Liver (tissue), 3 donors: ENCODE measurements around the gene ZNF143.

ENCODE experiments used
- ATF3 ChIP-seq: IDR thresholded peaks from 2 replicates; pipeline ENCODE4 v1.6.1; 2016; ENCODE audit warnings: antibody characterized with exemption
- GABPA ChIP-seq, 2 donors: IDR thresholded peaks in 1 of 2; conservative IDR thresholded peaks in 1 of 2; 2 replicates each; pipeline ENCODE4 v1.6.1; 2016; ENCODE audit warnings: antibody characterized with exemption in 2 of 2, mild to moderate bottlenecking in 1 of 2, moderate library complexity in 1 of 2
- HNF4G ChIP-seq: IDR thresholded peaks from 2 replicates; pipeline ENCODE4 v1.6.1; 2016; ENCODE audit warnings: antibody characterized with exemption
- JUND ChIP-seq, 2 donors: IDR thresholded peaks; 2 replicates each; pipeline ENCODE4 v1.6.1; 2016; ENCODE audit warnings: antibody characterized with exemption in 2 of 2
- NR2F2 ChIP-seq: IDR thresholded peaks from 2 replicates; pipeline ENCODE4 v1.6.1; 2016; ENCODE audit warnings: antibody characterized with exemption
- RAD21 ChIP-seq, 2 donors: IDR thresholded peaks; 2 replicates each; pipeline ENCODE4 v1.6.1; 2016; ENCODE audit warnings: antibody characterized with exemption in 2 of 2, mild to moderate bottlenecking in 2 of 2
- REST ChIP-seq: IDR thresholded peaks from 2 replicates; pipeline ENCODE4 v1.6.1; 2016; ENCODE audit warnings: antibody characterized with exemption, mild to moderate bottlenecking
- SP1 ChIP-seq: IDR thresholded peaks from 2 replicates; pipeline ENCODE4 v1.6.1; 2018; ENCODE audit warnings: antibody characterized with exemption, mild to moderate bottlenecking
- TAF1 ChIP-seq: conservative IDR thresholded peaks from 2 replicates; pipeline ENCODE4 v1.6.1; 2016; ENCODE audit warnings: antibody characterized with exemption, mild to moderate bottlenecking
- YY1 ChIP-seq: IDR thresholded peaks from 2 replicates; pipeline ENCODE4 v1.6.1; 2016; ENCODE audit warnings: antibody characterized with exemption, mild to moderate bottlenecking
- ZBTB33 ChIP-seq: IDR thresholded peaks from 2 replicates; pipeline ENCODE4 v1.6.1; 2016; ENCODE audit warnings: antibody characterized with exemption
- TF ChIP-seq, protein P1 (sequence below): fragments of 150-350 bp; IDR thresholded peaks from 2 replicates; pipeline ENCODE4 v1.5.1; 2017; ENCODE audit warnings: improper control_type of control experiment, low read depth, low read length; ENCODE audit not compliant: missing input control
- TF ChIP-seq, protein P2 (sequence below): IDR thresholded peaks from 2 replicates; pipeline ENCODE4 v1.6.1; 2016; ENCODE audit warnings: antibody characterized with exemption
- donor health status: healthy.
- donor health status: healthy.

DNA sequence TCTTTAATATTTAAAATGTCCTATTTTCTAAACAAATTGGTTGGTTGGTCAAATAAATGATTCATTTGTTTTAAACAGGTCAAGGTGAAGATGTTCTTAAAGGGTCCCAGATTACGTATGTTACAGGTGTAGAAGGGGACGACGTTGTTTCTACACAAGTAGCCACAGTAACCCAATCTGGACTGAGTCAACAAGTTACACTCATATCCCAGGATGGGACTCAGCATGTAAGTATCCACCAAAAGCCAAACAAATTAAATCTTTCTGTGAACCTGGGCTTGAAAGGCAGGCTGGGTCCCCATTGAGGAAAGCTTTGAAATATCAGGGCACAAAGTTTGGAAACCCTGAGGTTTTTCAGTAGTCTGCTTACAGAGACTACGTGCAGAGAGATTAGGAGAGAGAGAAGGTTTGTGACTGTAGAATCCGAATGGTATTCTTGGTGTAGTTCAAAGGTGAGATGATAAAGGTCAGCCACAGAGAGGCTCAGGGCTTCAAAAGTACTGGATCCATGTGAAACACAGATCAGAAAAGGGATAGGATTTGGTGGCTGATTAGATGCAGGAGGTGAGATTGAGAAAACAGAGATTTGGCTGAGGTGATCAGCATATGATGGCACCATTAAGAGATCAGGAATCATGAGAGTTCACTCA, 51.7 kb downstream of the ZNF143 start:
- TF ChIP-seq TAF1 (no peak), GABPA (IDR thresholded peaks at IDR 0.05 in 1 of 2, conservative IDR thresholded peaks at IDR 0.05 in 1 of 2) (no peak), REST (no peak), YY1 (no peak), RAD21 (IDR thresholded peaks at IDR 0.05) (no peak), SP1 (no peak), ATF3 (no peak), JUND (IDR thresholded peaks at IDR 0.05) (no peak), ZBTB33 (no peak), HNF4G (no peak), NR2F2 (no peak)
- TF ChIP-seq, protein P1, sequence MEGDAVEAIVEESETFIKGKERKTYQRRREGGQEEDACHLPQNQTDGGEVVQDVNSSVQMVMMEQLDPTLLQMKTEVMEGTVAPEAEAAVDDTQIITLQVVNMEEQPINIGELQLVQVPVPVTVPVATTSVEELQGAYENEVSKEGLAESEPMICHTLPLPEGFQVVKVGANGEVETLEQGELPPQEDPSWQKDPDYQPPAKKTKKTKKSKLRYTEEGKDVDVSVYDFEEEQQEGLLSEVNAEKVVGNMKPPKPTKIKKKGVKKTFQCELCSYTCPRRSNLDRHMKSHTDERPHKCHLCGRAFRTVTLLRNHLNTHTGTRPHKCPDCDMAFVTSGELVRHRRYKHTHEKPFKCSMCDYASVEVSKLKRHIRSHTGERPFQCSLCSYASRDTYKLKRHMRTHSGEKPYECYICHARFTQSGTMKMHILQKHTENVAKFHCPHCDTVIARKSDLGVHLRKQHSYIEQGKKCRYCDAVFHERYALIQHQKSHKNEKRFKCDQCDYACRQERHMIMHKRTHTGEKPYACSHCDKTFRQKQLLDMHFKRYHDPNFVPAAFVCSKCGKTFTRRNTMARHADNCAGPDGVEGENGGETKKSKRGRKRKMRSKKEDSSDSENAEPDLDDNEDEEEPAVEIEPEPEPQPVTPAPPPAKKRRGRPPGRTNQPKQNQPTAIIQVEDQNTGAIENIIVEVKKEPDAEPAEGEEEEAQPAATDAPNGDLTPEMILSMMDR, result no peak
- TF ChIP-seq, protein P2, sequence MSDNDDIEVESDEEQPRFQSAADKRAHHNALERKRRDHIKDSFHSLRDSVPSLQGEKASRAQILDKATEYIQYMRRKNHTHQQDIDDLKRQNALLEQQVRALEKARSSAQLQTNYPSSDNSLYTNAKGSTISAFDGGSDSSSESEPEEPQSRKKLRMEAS, result no peak
